Stimulated activated CD4-positive, alpha-beta T cell treated with anti-CD3 and anti-CD28 coated beads, Interleukin-2, amount 100 ng/mL, for 4 hours (primary cell): ENCODE results near the gene METTL6.
"Not testable (repeated sequence)": the region's sequence is repeated elsewhere in the genome, so short reads cannot be mapped to it uniquely, and the experiment has no call there.

ENCODE experiments used
- DNase-seq: peaks from one replicate; pipeline ENCODE4 v3.0.0-alpha.2; 2020; ENCODE audit warnings: low read depth

METTL6 gene

GRCh38 chr3:15364078-15364477 is 63.3 kb downstream of the METTL6 start:
- not testable (repeated sequence) for DNase-seq

DNA sequence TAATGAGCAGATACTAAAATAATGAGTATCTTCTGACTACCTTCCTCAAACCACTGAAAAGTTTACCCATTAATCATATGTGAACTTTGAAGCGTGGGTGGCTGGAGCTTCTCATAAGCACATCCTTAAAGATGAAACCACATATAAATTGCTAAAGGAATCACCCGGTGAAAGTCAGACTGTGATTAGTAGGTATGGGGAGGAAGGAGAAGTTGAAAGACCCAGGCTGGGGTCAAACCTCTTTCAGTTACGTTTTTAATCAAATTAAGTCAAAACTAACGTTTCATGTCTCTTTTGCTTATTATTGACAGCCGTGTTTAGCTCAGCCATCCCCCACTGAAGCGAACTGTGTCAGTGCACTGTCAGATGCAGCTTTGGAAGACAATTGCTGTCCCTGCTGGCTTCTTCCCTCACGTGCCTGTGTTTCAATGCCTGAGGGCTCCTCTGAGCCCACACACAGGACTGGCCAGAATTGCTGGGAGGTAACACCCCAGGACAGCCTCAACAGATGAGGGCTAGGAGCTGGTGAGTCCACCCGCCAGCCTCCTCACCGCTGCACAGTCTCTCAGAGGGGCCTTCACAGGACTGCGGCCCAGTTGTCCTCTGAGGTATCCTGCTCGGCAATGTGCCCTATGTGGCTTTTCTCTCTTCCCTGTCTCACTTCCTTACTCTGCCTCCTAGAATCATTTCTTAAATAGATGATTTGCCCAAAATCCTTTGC is 65.7 kb downstream of the METTL6 start:
- DNase-seq = peak; percentile 38

DNA sequence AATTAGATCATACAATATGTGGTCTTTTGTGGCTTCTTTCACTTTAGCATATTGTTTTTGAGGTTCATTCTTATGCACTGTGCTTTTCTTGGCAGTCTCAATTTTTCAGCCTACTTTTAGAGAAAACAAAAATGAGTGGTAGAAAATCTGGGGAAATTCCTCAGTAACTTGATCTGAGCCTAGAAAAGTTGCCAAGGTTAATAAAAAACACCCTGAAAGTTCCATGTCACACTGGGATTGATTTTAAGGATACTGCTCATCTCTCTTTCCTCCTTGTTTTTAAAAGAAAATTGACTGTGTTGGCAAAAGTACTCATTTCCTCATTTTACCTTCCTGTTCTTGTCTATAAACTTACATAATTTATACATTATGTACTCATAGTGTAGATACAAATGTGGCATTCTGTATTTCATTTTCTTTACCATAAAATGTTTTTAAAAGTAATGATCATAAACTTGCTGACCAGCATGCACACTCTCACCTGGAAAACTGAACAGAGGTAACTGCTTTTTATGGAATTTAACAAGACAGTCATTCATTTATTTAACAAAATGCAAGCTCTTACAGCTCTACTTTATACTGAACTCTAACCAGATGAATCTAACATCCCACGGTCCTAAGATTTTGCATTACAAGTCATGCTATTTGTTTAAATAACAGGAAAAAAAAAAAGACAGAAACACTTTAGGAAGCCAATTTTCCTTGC is 66.4 kb downstream of the METTL6 start:
- no peak for DNase-seq
